Activated T-helper 1 cell treated with anti-CD3 and anti-CD28 coated beads, Interleukin-12 subunit alpha, Interleukin-12 subunit beta, Interleukin-2, Interleukin-4 antibody, amounts not matched to agents 30 ng/mL and 10 ng/mL and 1 ng/mL, durations not matched to agents 14 hours and 24 hours and 36 hours (primary cell): ENCODE data around the gene DLX3. TPM values are rescaled to one million over a fixed set of nuclear protein-coding genes. Genes with fewer than 3 reads are reported as not detected.

Experiments used
- DNase-seq: peaks from one replicate; pipeline ENCODE4 v3.0.0; 2021; ENCODE audit warnings: low spot score
- H3K27ac Mint-ChIP-seq: one replicate; pipeline ENCODE4 v1.8.0; 2021; ENCODE audit warnings: mild to moderate bottlenecking, mixed read lengths
- H3K27me3 Mint-ChIP-seq: one replicate; pipeline ENCODE4 v1.8.0; 2022; ENCODE audit warnings: mild to moderate bottlenecking, moderate library complexity, mixed read lengths; ENCODE audit not compliant: insufficient read depth
- H3K36me3 Mint-ChIP-seq: one replicate; pipeline ENCODE4 v1.8.0; 2021; ENCODE audit warnings: low read depth, mixed read lengths
- H3K4me1 Mint-ChIP-seq: one replicate; pipeline ENCODE4 v1.8.0; 2021; ENCODE audit warnings: low read depth, mixed read lengths
- H3K4me3 Mint-ChIP-seq: one replicate; pipeline ENCODE4 v1.8.0; 2021; ENCODE audit warnings: mild to moderate bottlenecking, moderate library complexity, mixed read lengths
- H3K9me3 Mint-ChIP-seq: one replicate; pipeline ENCODE4 v1.8.0; 2021; ENCODE audit warnings: mixed read lengths
- intact Hi-C: fragments of 100-400 bp; cut with micrococcal nuclease; formaldehyde crosslinking; loops from one replicate; pipeline ENCODE4 v1.15.1; 2024
- total RNA-seq: library from RNA; stranded (reverse); gene quantifications from 2 replicates; pipeline ENCODE4 v1.2.3, GENCODE V29; 2022

DLX3 gene
- total RNA-seq, 1 donor from 2014 or later = not detected

DNA sequence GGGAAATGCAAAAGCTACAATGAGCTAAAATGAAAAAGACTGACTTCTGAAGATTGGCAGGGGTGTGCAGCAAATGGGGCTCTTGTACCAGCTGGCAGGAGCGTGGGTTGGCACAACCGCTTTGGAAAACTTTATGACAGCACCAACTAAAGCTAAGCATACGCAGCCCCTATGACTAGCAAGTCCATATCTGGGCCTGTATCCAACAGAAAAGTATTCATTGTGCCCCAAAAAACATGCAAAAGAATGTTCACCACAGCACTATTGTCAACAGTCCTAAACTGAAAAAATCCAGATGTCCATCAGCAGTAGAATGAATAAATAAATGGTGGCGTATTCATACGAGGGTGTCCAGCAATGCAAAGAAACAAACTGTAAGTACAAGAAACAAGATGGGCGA lies 38.3 kb upstream of the DLX3 start:
- H3K9me3 Mint-ChIP-seq = no peaks in the 10 kb centered on the region
- peaks cover 24% of the 10 kb centered on the region for H3K27me3 Mint-ChIP-seq
- no peak for DNase-seq
- no peak overlapping the region for H3K4me3 Mint-ChIP-seq
- intact Hi-C loops = no loop called here
- H3K4me1 Mint-ChIP-seq = no peaks in the 10 kb centered on the region
- no peaks in the 10 kb centered on the region for H3K36me3 Mint-ChIP-seq
- no peak overlapping the region for H3K27ac Mint-ChIP-seq

GRCh38 chr17:50029185-50029584 lies 34.2 kb upstream of the DLX3 start:
- DNase-seq = no peak
- H3K36me3 Mint-ChIP-seq = no peaks in the 10 kb centered on the region
- intact Hi-C loops = no loop called here
- no peak overlapping the region for H3K4me3 Mint-ChIP-seq
- H3K4me1 Mint-ChIP-seq = peaks cover 9% of the 10 kb centered on the region
- H3K9me3 Mint-ChIP-seq = no peaks in the 10 kb centered on the region
- no peak overlapping the region for H3K27ac Mint-ChIP-seq
- peaks cover 17% of the 10 kb centered on the region for H3K27me3 Mint-ChIP-seq

- H3K4me1 Mint-ChIP-seq = peaks cover 9% of the 10 kb centered on the region
- peaks cover 15% of the 10 kb centered on the region for H3K27me3 Mint-ChIP-seq
- no peaks in the 10 kb centered on the region for H3K36me3 Mint-ChIP-seq
- H3K4me3 Mint-ChIP-seq = no peak overlapping the region
- no peak overlapping the region for H3K27ac Mint-ChIP-seq
- no peaks in the 10 kb centered on the region for H3K9me3 Mint-ChIP-seq
- DNase-seq = no peak
- intact Hi-C loops = no loop called here
Observed at GRCh38 chr17:50028736-50029120, 33.7 kb upstream of the DLX3 start.

DNA sequence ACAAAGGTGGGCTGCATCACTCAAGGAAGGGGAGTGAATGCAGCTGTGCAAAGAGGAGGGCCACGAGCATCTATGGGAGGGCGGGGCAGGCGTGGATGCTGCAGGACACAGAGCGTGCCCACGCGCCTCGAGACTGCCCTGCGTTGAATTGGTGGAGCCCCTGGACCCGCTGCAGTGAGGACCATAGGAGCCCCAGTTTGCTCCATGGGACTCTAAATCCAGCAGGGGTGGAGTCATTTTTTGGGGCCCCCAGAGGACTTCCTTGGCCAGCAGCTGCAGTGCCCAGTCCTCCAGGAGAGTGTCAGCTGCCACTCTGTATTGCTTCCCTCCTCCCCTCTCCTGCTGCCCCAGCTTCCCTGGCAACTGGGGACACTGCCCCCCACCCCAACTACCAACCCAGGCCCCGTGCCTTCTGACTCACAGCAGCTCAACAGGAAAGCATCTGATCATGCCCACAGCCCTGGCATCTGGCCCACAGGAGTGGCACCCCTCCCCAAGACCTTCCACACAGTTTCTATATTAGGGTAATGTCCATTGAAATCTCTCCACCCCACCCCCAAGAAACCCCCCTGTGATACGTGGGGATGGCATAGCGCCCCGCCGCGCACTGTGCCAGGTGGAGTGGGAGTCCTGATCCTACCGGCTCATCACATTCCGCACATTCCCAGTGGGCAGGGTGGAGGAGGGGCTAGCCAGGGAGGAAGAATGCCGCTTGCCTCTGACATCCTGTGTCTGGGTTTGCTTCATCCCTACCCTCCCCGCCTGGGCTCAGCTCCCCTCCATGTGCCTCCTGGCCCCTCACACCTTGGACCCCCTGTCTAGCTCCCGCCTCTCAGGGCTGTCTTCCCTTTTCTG lies 33.1 kb upstream of the DLX3 start:
- peaks cover 9% of the 10 kb centered on the region for H3K27me3 Mint-ChIP-seq
- H3K4me1 Mint-ChIP-seq = peaks cover 9% of the 10 kb centered on the region
- DNase-seq = no peak
- H3K27ac Mint-ChIP-seq = no peak overlapping the region
- H3K9me3 Mint-ChIP-seq = no peaks in the 10 kb centered on the region
- intact Hi-C loops = loop anchor here (1.0 to 2.0 kb wide), 3 partner anchors 28 to 269 kb away; partner anchors contain the start of genes ITGA3 and PDK2
- H3K4me3 Mint-ChIP-seq = no peak overlapping the region
- no peaks in the 10 kb centered on the region for H3K36me3 Mint-ChIP-seq

GRCh38 chr17:50027172-50027880 lies 32.3 kb upstream of the DLX3 start:
- peak overlapping the region; percentile 75 for H3K4me3 Mint-ChIP-seq
- no peaks in the 10 kb centered on the region for H3K36me3 Mint-ChIP-seq
- H3K4me1 Mint-ChIP-seq = peaks cover 9% of the 10 kb centered on the region
- no peak for DNase-seq
- no peaks in the 10 kb centered on the region for H3K9me3 Mint-ChIP-seq
- no peak overlapping the region for H3K27ac Mint-ChIP-seq
- intact Hi-C loops = loop anchor here (1.0 to 2.0 kb wide), 3 partner anchors 29 to 269 kb away; partner anchors contain the start of genes ITGA3 and PDK2
- peaks cover 9% of the 10 kb centered on the region for H3K27me3 Mint-ChIP-seq

- DNase-seq = peak; percentile 61
- intact Hi-C loops = loop anchor here (1.0 to 2.0 kb wide), 4 partner anchors 29 to 270 kb away; partner anchors contain the start of genes ITGA3 and PDK2
- Mint-ChIP-seq H3K27me3 (peaks cover 9% of the 10 kb centered on the region), H3K27ac (no peak overlapping the region), H3K36me3 (no peaks in the 10 kb centered on the region), H3K4me3 (peak overlapping the region; percentile 11), H3K9me3 (no peaks in the 10 kb centered on the region), H3K4me1 (peaks cover 9% of the 10 kb centered on the region)
Observed at GRCh38 chr17:50026837-50027171, 31.8 kb upstream of the DLX3 start.

- Mint-ChIP-seq H3K4me3 (no peak overlapping the region), H3K36me3 (no peaks in the 10 kb centered on the region), H3K4me1 (peaks cover 9% of the 10 kb centered on the region), H3K27ac (no peak overlapping the region), H3K27me3 (peaks cover 12% of the 10 kb centered on the region), H3K9me3 (no peaks in the 10 kb centered on the region)
- intact Hi-C loops = loop anchor here (1.0 to 2.0 kb wide), 3 partner anchors 61 to 271 kb away; partner anchors contain the start of gene PDK2
- no peak for DNase-seq
Observed at GRCh38 chr17:50026046-50026675, 31.1 kb upstream of the DLX3 start.

GRCh38 chr17:50024808-50025207 lies 29.8 kb upstream of the DLX3 start:
- H3K9me3 Mint-ChIP-seq = no peaks in the 10 kb centered on the region
- peaks cover 9% of the 10 kb centered on the region for H3K4me1 Mint-ChIP-seq
- intact Hi-C loops = no loop called here

DNA sequence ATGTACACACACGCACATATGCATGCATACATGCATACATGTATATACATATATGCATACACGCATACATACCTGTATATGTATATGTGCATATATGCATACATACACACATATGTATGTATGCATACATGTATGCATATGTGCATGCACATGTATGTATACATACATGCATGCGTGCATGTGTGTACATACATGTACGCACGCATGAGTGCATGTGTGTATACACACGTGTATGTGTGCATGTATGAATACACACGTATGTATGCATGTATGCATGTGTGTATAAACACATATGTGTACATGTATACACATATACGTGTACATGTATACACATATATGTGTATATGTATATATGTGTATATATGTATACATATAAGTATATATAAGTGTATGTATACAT lies 28.5 kb upstream of the DLX3 start:
- no peak overlapping the region for H3K4me3 Mint-ChIP-seq
- DNase-seq = no peak
- H3K36me3 Mint-ChIP-seq = no peaks in the 10 kb centered on the region
- intact Hi-C loops = no loop called here
- H3K9me3 Mint-ChIP-seq = no peaks in the 10 kb centered on the region
- no peak overlapping the region for H3K27ac Mint-ChIP-seq
- H3K27me3 Mint-ChIP-seq = peaks cover 11% of the 10 kb centered on the region
- peaks cover 9% of the 10 kb centered on the region for H3K4me1 Mint-ChIP-seq

More at GRCh38 chr17:50024808-50025207, 29.8 kb upstream of the DLX3 start:
- H3K36me3 Mint-ChIP-seq = no peaks in the 10 kb centered on the region
- no peak overlapping the region for H3K4me3 Mint-ChIP-seq
- no peak overlapping the region for H3K27ac Mint-ChIP-seq
- DNase-seq = no peak
- peaks cover 11% of the 10 kb centered on the region for H3K27me3 Mint-ChIP-seq

DNA sequence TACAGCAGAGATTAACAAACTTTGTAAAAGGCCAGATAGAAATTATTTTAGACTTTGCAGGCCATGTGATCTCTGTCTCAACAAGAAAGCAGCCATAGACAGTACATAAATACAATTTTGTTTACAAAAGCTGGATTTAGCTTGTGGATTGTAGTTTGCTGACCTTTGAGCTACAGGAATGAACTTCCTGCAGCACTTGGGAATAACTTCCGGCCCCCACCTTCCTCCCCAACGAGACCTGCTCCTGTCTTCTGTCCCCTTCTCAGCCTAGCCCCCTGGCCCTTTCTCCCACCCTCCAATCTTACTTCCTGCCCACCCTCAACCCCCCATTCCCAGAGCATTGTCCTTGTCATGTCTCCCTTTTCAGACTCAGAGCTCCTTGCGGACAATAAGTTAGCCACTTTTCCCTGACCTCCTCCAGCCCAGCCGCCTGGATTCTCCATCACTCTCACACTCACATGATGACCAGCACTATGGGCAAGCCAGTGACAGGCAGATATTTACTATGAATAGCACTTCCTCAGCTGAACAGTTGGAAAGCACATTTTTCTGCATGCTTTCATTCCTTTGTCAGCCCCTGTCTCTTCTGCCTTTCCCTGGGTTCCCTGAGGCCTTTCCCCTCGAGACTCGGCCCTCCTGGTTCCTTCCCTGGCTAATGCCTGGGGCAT lies 27.6 kb upstream of the DLX3 start:
- intact Hi-C loops = no loop called here
- no peak overlapping the region for H3K27ac Mint-ChIP-seq
- H3K9me3 Mint-ChIP-seq = no peaks in the 10 kb centered on the region
- H3K36me3 Mint-ChIP-seq = no peaks in the 10 kb centered on the region
- peaks cover 8% of the 10 kb centered on the region for H3K27me3 Mint-ChIP-seq
- H3K4me3 Mint-ChIP-seq = no peak overlapping the region
- no peak for DNase-seq
- H3K4me1 Mint-ChIP-seq = peaks cover 4% of the 10 kb centered on the region

- Mint-ChIP-seq H3K4me3 (no peak overlapping the region), H3K4me1 (no peaks in the 10 kb centered on the region), H3K36me3 (no peaks in the 10 kb centered on the region), H3K27ac (no peak overlapping the region), H3K27me3 (peaks cover 10% of the 10 kb centered on the region), H3K9me3 (no peaks in the 10 kb centered on the region)
- intact Hi-C loops = no loop called here
- no peak for DNase-seq
Observed at GRCh38 chr17:50021681-50022370, 26.8 kb upstream of the DLX3 start.
